ENCODE measurements around the gene PCDHGA1.
"Not testable (repeated sequence)": the region's sequence is repeated elsewhere in the genome, so short reads cannot be mapped to it uniquely, and the experiment has no call there.

- TF ChIP-seq POLR2A (IDR thresholded peaks at IDR 0.05; ENCODE audit: low read length); GATA1 (IDR thresholded peaks at IDR 0.05; ENCODE audit: low read depth, low read length): not testable (repeated sequence)
These were observed 84.9 kb downstream of the PCDHGA1 start for GRCh38 chr5:141415275-141415618.
